CD4-positive, alpha-beta memory T cell (primary cell): ENCODE results near the gene SPEN. TPM values are rescaled to one million over a fixed set of nuclear protein-coding genes. Genes with fewer than 3 reads are reported as not detected.
"Not testable (repeated sequence)": the region's sequence is repeated elsewhere in the genome, so short reads cannot be mapped to it uniquely, and the experiment has no call there.

Experiments
- CTCF ChIA-PET: fragments of 350-600 bp; sonication (Branson Sonifier 250); formaldehyde crosslinking; loops from one replicate; lab custom pipeline; 2021; ENCODE audit warnings: inconsistent platforms; ENCODE audit not compliant: partially characterized antibody; lab: Charles Lee
- POLR2A ChIA-PET: fragments of 350-600 bp; sonication (Branson Sonifier 250); formaldehyde crosslinking; loops from one replicate; lab custom pipeline; 2021; ENCODE audit not compliant: partially characterized antibody; lab: Charles Lee
- DNase-seq, 5 donors: peaks; one replicate each; pipeline versions ENCODE4 v3.0.0 to v3.0.0-alpha.2; 2020 to 2022; ENCODE audit warnings: mixed read lengths in 1 of 5
- H3K27ac ChIP-seq: one replicate; pipeline ENCODE4 v1.7.0; 2013; ENCODE audit warnings: low read depth, low read length
- H3K27me3 ChIP-seq: 2 replicates; pipeline ENCODE4 v1.7.0; 2013; ENCODE audit warnings: mild to moderate bottlenecking, low read length, moderate library complexity; ENCODE audit not compliant: insufficient read depth
- H3K36me3 ChIP-seq: 2 replicates; pipeline ENCODE4 v1.7.0; 2013; ENCODE audit warnings: mild to moderate bottlenecking, low read length, moderate library complexity; ENCODE audit not compliant: insufficient read depth
- H3K4me1 ChIP-seq: 2 replicates; pipeline ENCODE4 v1.7.0; 2013; ENCODE audit warnings: mild to moderate bottlenecking, low read length, moderate library complexity; ENCODE audit not compliant: insufficient read depth
- H3K4me3 ChIP-seq, 2 donors: one replicate each; pipeline ENCODE4 v1.7.0; 2013; ENCODE audit warnings: low read length in 2 of 2, mild to moderate bottlenecking in 1 of 2
- H3K9me3 ChIP-seq, 2 donors: one replicate each; pipeline ENCODE4 v1.7.0; 2013; ENCODE audit warnings: low read length in 2 of 2, control low read depth in 1 of 2; ENCODE audit not compliant: control insufficient read depth in 1 of 2
- H3K27ac Mint-ChIP-seq, 7 donors: one replicate each; pipeline ENCODE4 v1.8.0; 2020 to 2021; ENCODE audit warnings: mixed read lengths in 7 of 7, mild to moderate bottlenecking in 6 of 7, inconsistent platforms in 3 of 7, moderate library complexity in 3 of 7
- H3K27me3 Mint-ChIP-seq, 2 donors: one replicate each; pipeline ENCODE4 v1.8.0; 2020 to 2021; ENCODE audit warnings: mixed read lengths in 2 of 2
- H3K36me3 Mint-ChIP-seq, 2 donors: one replicate each; pipeline ENCODE4 v1.8.0; 2020 to 2021; ENCODE audit warnings: mixed read lengths in 2 of 2, inconsistent platforms in 1 of 2, mild to moderate bottlenecking in 1 of 2
- H3K4me1 Mint-ChIP-seq, 4 donors: one replicate each; pipeline ENCODE4 v1.8.0; 2020 to 2021; ENCODE audit warnings: mixed read lengths in 4 of 4, mild to moderate bottlenecking in 1 of 4
- H3K4me3 Mint-ChIP-seq, 8 donors: one replicate each; pipeline ENCODE4 v1.8.0; 2020 to 2021; ENCODE audit warnings: mixed read lengths in 8 of 8, mild to moderate bottlenecking in 7 of 8, moderate library complexity in 6 of 8, inconsistent platforms in 3 of 8
- H3K9me3 Mint-ChIP-seq, 8 donors: one replicate each; pipeline ENCODE4 v1.8.0; 2020 to 2021; ENCODE audit warnings: mixed read lengths in 8 of 8, mild to moderate bottlenecking in 5 of 8, inconsistent platforms in 3 of 8, moderate library complexity in 1 of 8
- intact Hi-C: fragments of 100-400 bp; cut with micrococcal nuclease; formaldehyde crosslinking; loops from one replicate; pipeline ENCODE4 v1.15.1; 2023
- polyA plus RNA-seq, 2 donors: library from polyadenylated mRNA; unstranded; fragments of 300-500 nt; fragmentation: Illumina TruSeq; gene quantifications; one replicate each; pipeline ENCODE4 v1.2.3, GENCODE V29; 2021
- total RNA-seq, 2 experiments: library from RNA; stranded (reverse); gene quantifications; one replicate each; pipeline ENCODE4 v1.2.3, GENCODE V29; 2021

SPEN gene
- total and polyA plus RNA-seq, 4 experiments from 2014 or later = 2.4 to 87.8 (median 62.4) TPM

- peaks cover 40 to 68% (median 53%) of the 10 kb centered on the region in 4 donors for H3K4me1 Mint-ChIP-seq
- H3K27ac Mint-ChIP-seq = peak overlapping the region in 4 of 7 donors; percentile 1 to 48 (median 14)
- H3K36me3 ChIP-seq = no peaks in the 10 kb centered on the region
- H3K27me3 ChIP-seq = no peaks in the 10 kb centered on the region
- no peaks in the 10 kb centered on the region for H3K9me3 ChIP-seq
- no peak overlapping the region for H3K4me3 ChIP-seq
- no peak for DNase-seq
- no peaks in the 10 kb centered on the region for H3K9me3 Mint-ChIP-seq
- ChIA-PET CTCF (interaction anchor here (1.7 kb wide), 1 partner anchor 20 kb away, joined by 3 read pairs; no protein-coding TSS in a partner anchor), POLR2A (no interaction called here)
- H3K27me3 Mint-ChIP-seq = no peaks in the 10 kb centered on the region
- intact Hi-C loops = no loop called here
- H3K36me3 Mint-ChIP-seq = peaks cover 0 to 23% of the 10 kb centered on the region in 2 donors
- H3K4me1 ChIP-seq = peaks cover 34% of the 10 kb centered on the region
- H3K27ac ChIP-seq = no peak overlapping the region
- peak overlapping the region in 3 of 8 donors; percentile 1 to 29 (median 11) for H3K4me3 Mint-ChIP-seq
Measured at GRCh38 chr1:15883326-15883725, 35.8 kb downstream of the SPEN start.

GRCh38 chr1:15884477-15884876 lies 37.0 kb downstream of the SPEN start:
- H3K4me3 ChIP-seq = no peak overlapping the region
- no peaks in the 10 kb centered on the region for H3K27me3 Mint-ChIP-seq
- no peaks in the 10 kb centered on the region for H3K9me3 ChIP-seq
- POLR2A ChIA-PET = no interaction called here
- no peaks in the 10 kb centered on the region for H3K9me3 Mint-ChIP-seq
- H3K4me3 Mint-ChIP-seq = no peak overlapping the region
- no peak overlapping the region for H3K27ac ChIP-seq
- peaks cover 34% of the 10 kb centered on the region for H3K4me1 ChIP-seq
- intact Hi-C loops = loop anchor here (2.0 kb wide), 1 partner anchor 14 kb away; no protein-coding TSS in a partner anchor
- no peak for DNase-seq
- CTCF ChIA-PET = no interaction called here
- H3K27me3 ChIP-seq = no peaks in the 10 kb centered on the region
- no peaks in the 10 kb centered on the region for H3K36me3 ChIP-seq
- peaks cover 0 to 18% of the 10 kb centered on the region in 2 donors for H3K36me3 Mint-ChIP-seq
- H3K27ac Mint-ChIP-seq = no peak overlapping the region
- peaks cover 34 to 69% (median 48%) of the 10 kb centered on the region in 4 donors for H3K4me1 Mint-ChIP-seq

GRCh38 chr1:15885269-15885668 lies 37.8 kb downstream of the SPEN start:
- Mint-ChIP-seq H3K4me3 (peak overlapping the region in 2 of 8 donors; percentile 7 to 46), H3K9me3 (no peaks in the 10 kb centered on the region), H3K4me1 (peaks cover 31 to 68% (median 45%) of the 10 kb centered on the region in 4 donors), H3K27me3 (no peaks in the 10 kb centered on the region), H3K36me3 (peaks cover 0 to 20% of the 10 kb centered on the region in 2 donors), H3K27ac (peak overlapping the region in 4 of 7 donors; percentile 5 to 76 (median 38))
- Histone ChIP-seq H3K4me3 (no peak overlapping the region), H3K27me3 (no peaks in the 10 kb centered on the region), H3K27ac (no peak overlapping the region), H3K4me1 (peaks cover 34% of the 10 kb centered on the region), H3K9me3 (no peaks in the 10 kb centered on the region), H3K36me3 (no peaks in the 10 kb centered on the region)
- intact Hi-C loops = loop anchor here (2.0 kb wide), 1 partner anchor 14 kb away; no protein-coding TSS in a partner anchor
- ChIA-PET POLR2A (no interaction called here), CTCF (no interaction called here)
- DNase-seq = no peak

- Histone ChIP-seq H3K4me1 (peaks cover 37% of the 10 kb centered on the region), H3K36me3 (peaks cover 4% of the 10 kb centered on the region), H3K27me3 (no peaks in the 10 kb centered on the region), H3K9me3 (no peaks in the 10 kb centered on the region), H3K27ac (no peak overlapping the region), H3K4me3 (no peak overlapping the region)
- DNase-seq = no peak
- peaks cover 4 to 20% of the 10 kb centered on the region in 2 donors for H3K36me3 Mint-ChIP-seq
- H3K4me3 Mint-ChIP-seq = peak overlapping the region in 6 of 8 donors; percentile 17 to 74 (median 46)
- intact Hi-C loops = loop anchor here (2.0 kb wide), 1 partner anchor 15 kb away; no protein-coding TSS in a partner anchor
- H3K27ac Mint-ChIP-seq = peak overlapping the region in 6 of 7 donors; percentile 17 to 75 (median 48)
- no peaks in the 10 kb centered on the region for H3K9me3 Mint-ChIP-seq
- no peaks in the 10 kb centered on the region for H3K27me3 Mint-ChIP-seq
- ChIA-PET CTCF (interaction anchor here (1.2 to 1.3 kb wide), 2 partner anchors 9 to 21 kb away, joined by 3 to 5 read pairs; no protein-coding TSS in a partner anchor), POLR2A (interaction anchor here (1.0 kb wide), 1 partner anchor 38 kb away, joined by 3 read pairs; no protein-coding TSS in a partner anchor)
- H3K4me1 Mint-ChIP-seq = peaks cover 35 to 66% (median 44%) of the 10 kb centered on the region in 4 donors
Measured at GRCh38 chr1:15885701-15886610, 38.4 kb downstream of the SPEN start.

- Mint-ChIP-seq H3K4me3 (peak overlapping the region in 3 of 8 donors; percentile 29 to 50 (median 46)), H3K36me3 (peaks cover 4 to 16% of the 10 kb centered on the region in 2 donors), H3K27me3 (no peaks in the 10 kb centered on the region), H3K27ac (peak overlapping the region in 3 of 7 donors; percentile 21 to 65 (median 48)), H3K4me1 (peaks cover 32 to 59% (median 40%) of the 10 kb centered on the region in 4 donors), H3K9me3 (no peaks in the 10 kb centered on the region)
- intact Hi-C loops = no loop called here
- Histone ChIP-seq H3K27me3 (no peaks in the 10 kb centered on the region), H3K36me3 (peaks cover 4% of the 10 kb centered on the region), H3K9me3 (no peaks in the 10 kb centered on the region), H3K4me3 (no peak overlapping the region), H3K4me1 (peaks cover 34% of the 10 kb centered on the region), H3K27ac (no peak overlapping the region)
- no peak for DNase-seq
- CTCF ChIA-PET = interaction anchor here (1.2 to 1.3 kb wide), 2 partner anchors 9 to 20 kb away, joined by 3 to 5 read pairs; no protein-coding TSS in a partner anchor
- POLR2A ChIA-PET = interaction anchor here (1.0 kb wide), 1 partner anchor 39 kb away, joined by 3 read pairs; no protein-coding TSS in a partner anchor
Measured at GRCh38 chr1:15886611-15887167, 39.2 kb downstream of the SPEN start.

- peaks cover 9 to 23% of the 10 kb centered on the region in 2 donors for H3K36me3 Mint-ChIP-seq
- H3K27me3 ChIP-seq, H3K36me3 ChIP-seq, POLR2A ChIA-PET, H3K4me3 Mint-ChIP-seq, H3K9me3 Mint-ChIP-seq, H3K4me3 ChIP-seq, H3K27ac ChIP-seq, H3K9me3 ChIP-seq, CTCF ChIA-PET, H3K27me3 Mint-ChIP-seq, DNase-seq, intact Hi-C loops: not testable (repeated sequence)
- H3K4me1 ChIP-seq = peaks cover 17% of the 10 kb centered on the region
- peaks cover 22 to 45% (median 29%) of the 10 kb centered on the region in 4 donors for H3K4me1 Mint-ChIP-seq
- peak overlapping the region in 3 of 7 donors; percentile 15 to 34 (median 27) for H3K27ac Mint-ChIP-seq
Measured at GRCh38 chr1:15892857-15893599, 45.5 kb downstream of the SPEN start.
